GM12878 (cell line): ENCODE measurements around the gene HECTD2. TPM values are rescaled to one million over a fixed set of nuclear protein-coding genes. Genes with fewer than 3 reads are reported as not detected.

Experiments
- ATAC-seq: fragments of 200-7000 bp; cut with Tn5 transposase; 3 replicates; pipeline ENCODE4 v1.9.1; 2020; ENCODE audit warnings: mild to moderate bottlenecking, moderate library complexity
- BruUV-seq: library from RNA; stranded (reverse); fragments of 400-500 nt; replicated peaks from 2 replicates; lab custom pipeline; 2021; lab: Mats Ljungman, UMichigan
- CTCF ChIA-PET: fragments of 300-600 bp; sonication (Branson Sonifier 250); formaldehyde crosslinking; extraction: SDS; loops from one replicate; lab custom pipeline; 2021; ENCODE audit warnings: inconsistent platforms; lab: Yijun Ruan, JAX
- POLR2A ChIA-PET: fragments of 350-600 bp; formaldehyde crosslinking; extraction: SDS; loops from one replicate; lab custom pipeline; 2021; ENCODE audit warnings: inconsistent platforms; lab: Charles Lee
- RAD21 ChIA-PET: fragments of 300-600 bp; sonication (Branson Sonifier 250); formaldehyde crosslinking; loops from one replicate; lab custom pipeline; 2023; ENCODE audit warnings: antibody characterized with exemption; ENCODE audit not compliant: unreplicated experiment; lab: Charles Lee
- SMC1A ChIA-PET: fragments of 300-600 bp; sonication (Branson Sonifier 250); formaldehyde crosslinking; loops from one replicate; lab custom pipeline; 2023; ENCODE audit not compliant: unreplicated experiment, uncharacterized antibody; lab: Charles Lee
- DNase-seq: peaks from one replicate; pipeline ENCODE4 v3.0.0-alpha.2; 2011; ENCODE audit warnings: low read depth, low spot score
- FAIRE-seq: peaks from 3 replicates; lab custom pipeline; 2011; peaks lifted over from hg19 to GRCh38; lab: Jason Lieb, UNC
- H2AFZ ChIP-seq: 2 replicates; pipeline ENCODE4 v1.6.0; 2011; ENCODE audit warnings: low read depth, low read length, control low read depth; ENCODE audit not compliant: control insufficient read depth
- H3K27ac ChIP-seq: 2 replicates; pipeline ENCODE4 v1.5.1; 2011; ENCODE audit warnings: control low read depth; ENCODE audit not compliant: control insufficient read depth, insufficient read depth
- H3K27me3 ChIP-seq, 2 experiments: replicated peaks in 1 of 2; 2 replicates each; pipeline versions ENCODE4 v1.6.0 to v1.6.1; 2011; ENCODE audit warnings: low read length in 1 of 2; ENCODE audit not compliant: control insufficient read depth in 2 of 2, insufficient read depth in 2 of 2
- H3K36me3 ChIP-seq, 2 experiments: 2 replicates each; pipeline ENCODE4 v1.5.1; 2011; ENCODE audit warnings: low read length in 1 of 2; ENCODE audit not compliant: control insufficient read depth in 2 of 2, insufficient read depth in 2 of 2
- H3K4me1 ChIP-seq: 2 replicates; pipeline ENCODE4 v1.6.1; 2011; ENCODE audit warnings: mild to moderate bottlenecking, low read length, moderate library complexity, mixed read lengths; ENCODE audit not compliant: control insufficient read depth, insufficient read depth
- H3K4me2 ChIP-seq: 2 replicates; pipeline ENCODE4 v1.6.0; 2011; ENCODE audit warnings: control low read depth; ENCODE audit not compliant: control insufficient read depth, insufficient read depth
- H3K4me3 ChIP-seq: fragments of 200-600 bp; sonication (generic); 2 replicates; pipeline ENCODE4 v1.5.1; 2016
- H3K79me2 ChIP-seq: 2 replicates; pipeline ENCODE4 v1.6.0; 2011; ENCODE audit warnings: low read length; ENCODE audit not compliant: control insufficient read depth, insufficient read depth
- H3K9ac ChIP-seq: 2 replicates; pipeline ENCODE4 v1.8.0; 2011; ENCODE audit warnings: low read length, control low read depth, mixed read lengths; ENCODE audit not compliant: control insufficient read depth, insufficient read depth
- H3K9me3 ChIP-seq: replicated peaks from 3 replicates; pipeline ENCODE4 v1.5.1; 2011; ENCODE audit warnings: mild to moderate bottlenecking, low read length; ENCODE audit not compliant: control insufficient read depth, insufficient read depth
- H4K20me1 ChIP-seq: 2 replicates; pipeline ENCODE4 v1.6.0; 2011; ENCODE audit not compliant: control insufficient read depth, insufficient read depth
- GATAD2B ChIP-seq: fragments of 450-650 bp; conservative IDR thresholded peaks from 2 replicates; pipeline ENCODE4 v1.6.1; 2017; ENCODE audit warnings: low read depth, mild to moderate bottlenecking, moderate library complexity
- KAT2A ChIP-seq: conservative IDR thresholded peaks from 2 replicates; pipeline ENCODE4 v1.6.1; 2011; ENCODE audit warnings: low read depth, low read length; ENCODE audit not compliant: control insufficient read depth
- LARP7 ChIP-seq: fragments of 450-650 bp; IDR thresholded peaks from 2 replicates; pipeline ENCODE4 v1.6.1; 2017; ENCODE audit warnings: mild to moderate bottlenecking
- MTA3 ChIP-seq: IDR thresholded peaks from 2 replicates; pipeline ENCODE4 v1.6.1; 2012; ENCODE audit warnings: low read length, inconsistent platforms, borderline replicate concordance
- SPI1 ChIP-seq: IDR thresholded peaks from 2 replicates; pipeline ENCODE4 v1.6.1; 2011; ENCODE audit warnings: low read depth, mild to moderate bottlenecking, low read length, moderate library complexity, borderline replicate concordance; ENCODE audit not compliant: insufficient read depth
- STAT3 ChIP-seq: IDR thresholded peaks from 2 replicates; pipeline ENCODE4 v1.6.1; 2011; ENCODE audit warnings: low read depth, low read length, improper control_type of control experiment
- ZNF622 ChIP-seq: fragments of 450-650 bp; IDR thresholded peaks from 2 replicates; pipeline ENCODE4 v1.6.1; 2017; ENCODE audit warnings: mild to moderate bottlenecking, inconsistent platforms
- WGBS: methylation state at CpG from one replicate; pipeline ENCODE4 v1.1.6; 2016; ENCODE audit warnings: low lambda C conversion rate; ENCODE audit not compliant: insufficient replicate concordance, insufficient coverage; ENCODE audit errors: missing lambda C conversion rate; 5-methylcytosine and 5-hydroxymethylcytosine counted together
- in situ Hi-C: fragments of 300-500 bp; cut with MboI; formaldehyde crosslinking; loops from 9 replicates; pipeline ENCODE4 v1.14.3; 2018; ENCODE audit warnings: mixed read lengths
- intact Hi-C: fragments of 100-400 bp; cut with micrococcal nuclease; formaldehyde crosslinking; loops from one replicate; pipeline ENCODE4 v1.14.2; 2022; ENCODE audit not compliant: unreplicated experiment
- polyA plus RNA-seq, 11 experiments: library from polyadenylated mRNA; depleted of rRNA in 4 of 11; unstranded in 6 of 11; stranded (reverse) in 5 of 11; fragments of >200 nt; fragmentation: Nextera tagmentation in 4 of 11; fragmentation: Illumina TruSeq in 1 of 11; extraction: Ambion mirVana in 4 of 11; extraction: Trizol in 1 of 11; gene quantifications; 1 replicate in 1 of 11; 2 replicates in 10 of 11; pipeline versions ENCODE4 v1.2.1 to v1.2.3, GENCODE V29; 2011 to 2016; ENCODE audit warnings: inconsistent platforms in 2 of 11, missing spikeins in 2 of 11, low read depth in 1 of 11
- total RNA-seq, 4 experiments: library from RNA; depleted of rRNA in 3 of 4; stranded (reverse); fragments of >200 nt in 3 of 4; fragmentation: Illumina TruSeq in 1 of 4; extraction: Trizol in 1 of 4; gene quantifications; 2 replicates each; pipeline versions ENCODE4 v1.2.1 to v1.2.3, GENCODE V29; 2013 to 2021
- TF ChIP-seq, protein P1 (sequence below): fragments of 450-650 bp; IDR thresholded peaks from 2 replicates; pipeline ENCODE4 v1.6.1; 2017; ENCODE audit warnings: mild to moderate bottlenecking, moderate library complexity
- TF ChIP-seq, protein P2 (sequence below): fragments of 450-650 bp; IDR thresholded peaks from 2 replicates; pipeline ENCODE4 v1.6.1; 2017; ENCODE audit warnings: antibody characterized with exemption, mild to moderate bottlenecking, moderate library complexity

The HECTD2 gene
- total and polyA plus RNA-seq, 10 of the 15 experiments (the other 5 are each of a cell fraction or from before 2014, with no cell fraction given), result 0.87 to 3.0 (median 1.7) TPM

DNA sequence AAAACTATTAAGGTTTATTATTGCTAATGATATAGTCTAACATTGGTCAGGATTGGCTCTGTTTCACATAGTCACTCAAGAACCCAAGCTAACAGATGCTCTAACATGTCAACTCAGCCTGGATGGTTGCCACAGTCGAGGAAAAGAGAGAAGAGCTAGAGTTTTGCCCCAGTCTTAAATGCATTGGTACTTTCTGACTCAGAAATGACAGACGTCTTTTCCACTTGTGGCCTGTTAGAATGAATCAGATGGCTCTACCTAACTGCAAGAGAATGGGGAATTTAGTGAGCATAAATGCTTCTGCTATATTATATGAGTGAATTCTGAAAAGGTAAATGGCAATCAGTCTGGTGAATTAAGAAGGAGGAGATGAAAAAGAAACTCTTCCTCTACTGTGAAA, 13.9 kb downstream of the HECTD2 start:
- no peaks in the 10 kb centered on the region for H3K36me3 ChIP-seq
- POLR2A ChIA-PET, result interaction anchor here (0.6 kb wide), 1 partner anchor 752 kb away, joined by 3 read pairs; no protein-coding TSS in a partner anchor

More for the DNA sequence above, 13.9 kb downstream of the HECTD2 start:
- Histone ChIP-seq H3K27ac (no peak overlapping the region), H3K9ac (no peak overlapping the region), H3K4me2 (no peak overlapping the region), H3K79me2 (no peaks in the 10 kb centered on the region), H4K20me1 (no peaks in the 10 kb centered on the region), H2AFZ (no peak overlapping the region), H3K27me3 (no peaks in the 10 kb centered on the region), H3K4me3 (no peak overlapping the region), H3K9me3 (no peaks in the 10 kb centered on the region), H3K4me1 (no peaks in the 10 kb centered on the region)
- no TSS peak for BruUV-seq
- TF ChIP-seq STAT3 (no peak), LARP7 (no peak), KAT2A (no peak), SPI1 (no peak), MTA3 (no peak), GATAD2B (no peak), ZNF622 (no peak)
- TF ChIP-seq, protein P1, sequence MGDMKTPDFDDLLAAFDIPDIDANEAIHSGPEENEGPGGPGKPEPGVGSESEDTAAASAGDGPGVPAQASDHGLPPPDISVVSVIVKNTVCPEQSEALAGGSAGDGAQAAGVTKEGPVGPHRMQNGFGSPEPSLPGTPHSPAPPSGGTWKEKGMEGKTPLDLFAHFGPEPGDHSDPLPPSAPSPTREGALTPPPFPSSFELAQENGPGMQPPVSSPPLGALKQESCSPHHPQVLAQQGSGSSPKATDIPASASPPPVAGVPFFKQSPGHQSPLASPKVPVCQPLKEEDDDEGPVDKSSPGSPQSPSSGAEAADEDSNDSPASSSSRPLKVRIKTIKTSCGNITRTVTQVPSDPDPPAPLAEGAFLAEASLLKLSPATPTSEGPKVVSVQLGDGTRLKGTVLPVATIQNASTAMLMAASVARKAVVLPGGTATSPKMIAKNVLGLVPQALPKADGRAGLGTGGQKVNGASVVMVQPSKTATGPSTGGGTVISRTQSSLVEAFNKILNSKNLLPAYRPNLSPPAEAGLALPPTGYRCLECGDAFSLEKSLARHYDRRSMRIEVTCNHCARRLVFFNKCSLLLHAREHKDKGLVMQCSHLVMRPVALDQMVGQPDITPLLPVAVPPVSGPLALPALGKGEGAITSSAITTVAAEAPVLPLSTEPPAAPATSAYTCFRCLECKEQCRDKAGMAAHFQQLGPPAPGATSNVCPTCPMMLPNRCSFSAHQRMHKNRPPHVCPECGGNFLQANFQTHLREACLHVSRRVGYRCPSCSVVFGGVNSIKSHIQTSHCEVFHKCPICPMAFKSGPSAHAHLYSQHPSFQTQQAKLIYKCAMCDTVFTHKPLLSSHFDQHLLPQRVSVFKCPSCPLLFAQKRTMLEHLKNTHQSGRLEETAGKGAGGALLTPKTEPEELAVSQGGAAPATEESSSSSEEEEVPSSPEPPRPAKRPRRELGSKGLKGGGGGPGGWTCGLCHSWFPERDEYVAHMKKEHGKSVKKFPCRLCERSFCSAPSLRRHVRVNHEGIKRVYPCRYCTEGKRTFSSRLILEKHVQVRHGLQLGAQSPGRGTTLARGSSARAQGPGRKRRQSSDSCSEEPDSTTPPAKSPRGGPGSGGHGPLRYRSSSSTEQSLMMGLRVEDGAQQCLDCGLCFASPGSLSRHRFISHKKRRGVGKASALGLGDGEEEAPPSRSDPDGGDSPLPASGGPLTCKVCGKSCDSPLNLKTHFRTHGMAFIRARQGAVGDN, result no peak
- TF ChIP-seq, protein P2, sequence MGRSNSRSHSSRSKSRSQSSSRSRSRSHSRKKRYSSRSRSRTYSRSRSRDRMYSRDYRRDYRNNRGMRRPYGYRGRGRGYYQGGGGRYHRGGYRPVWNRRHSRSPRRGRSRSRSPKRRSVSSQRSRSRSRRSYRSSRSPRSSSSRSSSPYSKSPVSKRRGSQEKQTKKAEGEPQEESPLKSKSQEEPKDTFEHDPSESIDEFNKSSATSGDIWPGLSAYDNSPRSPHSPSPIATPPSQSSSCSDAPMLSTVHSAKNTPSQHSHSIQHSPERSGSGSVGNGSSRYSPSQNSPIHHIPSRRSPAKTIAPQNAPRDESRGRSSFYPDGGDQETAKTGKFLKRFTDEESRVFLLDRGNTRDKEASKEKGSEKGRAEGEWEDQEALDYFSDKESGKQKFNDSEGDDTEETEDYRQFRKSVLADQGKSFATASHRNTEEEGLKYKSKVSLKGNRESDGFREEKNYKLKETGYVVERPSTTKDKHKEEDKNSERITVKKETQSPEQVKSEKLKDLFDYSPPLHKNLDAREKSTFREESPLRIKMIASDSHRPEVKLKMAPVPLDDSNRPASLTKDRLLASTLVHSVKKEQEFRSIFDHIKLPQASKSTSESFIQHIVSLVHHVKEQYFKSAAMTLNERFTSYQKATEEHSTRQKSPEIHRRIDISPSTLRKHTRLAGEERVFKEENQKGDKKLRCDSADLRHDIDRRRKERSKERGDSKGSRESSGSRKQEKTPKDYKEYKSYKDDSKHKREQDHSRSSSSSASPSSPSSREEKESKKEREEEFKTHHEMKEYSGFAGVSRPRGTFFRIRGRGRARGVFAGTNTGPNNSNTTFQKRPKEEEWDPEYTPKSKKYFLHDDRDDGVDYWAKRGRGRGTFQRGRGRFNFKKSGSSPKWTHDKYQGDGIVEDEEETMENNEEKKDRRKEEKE, result no peak
- WGBS, result 0% methylated on average over 2 of the region's 2 CpGs
- in situ Hi-C loops (no loop called here), intact Hi-C loops (no loop called here)
- ChIA-PET RAD21 (no interaction called here), CTCF (interaction anchor here (1.4 kb wide), 2 partner anchors 13 to 212 kb away, joined by 3 to 5 read pairs; no protein-coding TSS in a partner anchor), SMC1A (no interaction called here)
- no peak for FAIRE-seq
- peak; percentile 62 for ATAC-seq
- DNase-seq, result no peak
